HCT116 (cell line): Measurements from ENCODE around the gene CAPS. TPM values are rescaled to one million over a fixed set of nuclear protein-coding genes. Genes with fewer than 3 reads are reported as not detected.

Experiments used
- ATAC-seq: fragments of 200-7000 bp; cut with Tn5 transposase; 2 replicates; pipeline ENCODE4 v1.9.1; 2020; ENCODE audit warnings: mild to moderate bottlenecking, moderate library complexity
- BruUV-seq: library from RNA; stranded (reverse); fragments of 400-500 nt; replicated peaks from 2 replicates; lab custom pipeline; 2021; lab: Mats Ljungman, UMichigan
- CTCF ChIA-PET: fragments of 300-600 bp; sonication (Branson Sonifier 250); formaldehyde crosslinking; loops from one replicate; lab custom pipeline; 2021; ENCODE audit warnings: antibody characterized with exemption; lab: Charles Lee
- POLR2A ChIA-PET: fragments of 300-600, 350-600 bp; sonication (Branson Sonifier 250); formaldehyde crosslinking; loops from one replicate; lab custom pipeline; 2021; ENCODE audit warnings: antibody characterized with exemption; lab: Charles Lee
- RAD21 ChIA-PET, 2 experiments: fragments of 300-600 bp; sonication (Branson Sonifier 250); formaldehyde crosslinking; loops; one replicate each; lab custom pipeline; 2023; ENCODE audit warnings: low total read pairs in 2 of 2; ENCODE audit not compliant: uncharacterized antibody in 2 of 2, unreplicated experiment in 2 of 2, low non-redundant PET in 1 of 2; lab: Charles Lee
- DNase-seq: peaks from one replicate; pipeline ENCODE4 v3.0.0-alpha.2; 2010; ENCODE audit warnings: low read depth, low spot score
- H2AFZ ChIP-seq: fragments of 200-600 bp; shearing (Covaris generic), sonication (generic); 2 replicates; pipeline ENCODE4 v1.6.1; 2017; ENCODE audit warnings: low read depth, mixed run types, mixed read lengths, antibody characterized with exemption, low read length; ENCODE audit not compliant: poor library complexity, severe bottlenecking
- H3K27ac ChIP-seq: 2 replicates; pipeline ENCODE4 v1.5.1; 2012; ENCODE audit warnings: low read depth, low read length
- H3K27me3 ChIP-seq: fragments of 200-600 bp; sonication (generic); 2 replicates; pipeline ENCODE4 v1.6.1; 2016; ENCODE audit warnings: mixed run types, low read length, mixed read lengths; ENCODE audit not compliant: insufficient read depth
- H3K36me3 ChIP-seq, 2 experiments: fragments of 200-500 bp in 1 of 2; fragments of 200-600 bp in 1 of 2; sonication (Bioruptor generic) in 1 of 2; sonication (generic) in 1 of 2; 2 replicates each; pipeline versions ENCODE4 v1.5.1 to v1.6.1; 2014 to 2016; ENCODE audit warnings: low read length in 2 of 2, inconsistent platforms in 1 of 2, mixed read lengths in 1 of 2, mixed run types in 1 of 2; ENCODE audit not compliant: insufficient read depth in 2 of 2, control insufficient read depth in 1 of 2
- H3K4me1 ChIP-seq, 2 experiments: fragments of 200-600 bp in 1 of 2; sonication (generic) in 1 of 2; 2 replicates each; pipeline versions ENCODE4 v1.5.1 to v1.6.1; 2012 to 2017; ENCODE audit warnings: low read length in 2 of 2, inconsistent platforms in 1 of 2, mild to moderate bottlenecking in 1 of 2, mixed read lengths in 1 of 2, mixed run types in 1 of 2, moderate library complexity in 1 of 2; ENCODE audit not compliant: insufficient read depth in 2 of 2, control insufficient read depth in 1 of 2
- H3K4me2 ChIP-seq: fragments of 200-600 bp; sonication (generic); 2 replicates; pipeline ENCODE4 v1.6.1; 2017; ENCODE audit warnings: mixed run types, low read length, mixed read lengths
- H3K4me3 ChIP-seq, 2 experiments: fragments of 200-600 bp in 1 of 2; sonication (generic) in 1 of 2; replicated peaks in 1 of 2; 2 replicates each; pipeline ENCODE4 v1.5.1; 2011 to 2016; ENCODE audit warnings: low read length in 2 of 2, control low read depth in 1 of 2, low read depth in 1 of 2, mild to moderate bottlenecking in 1 of 2, mixed read lengths in 1 of 2, mixed run types in 1 of 2
- H3K79me2 ChIP-seq: fragments of 200-600 bp; sonication (generic); 2 replicates; pipeline ENCODE4 v1.6.1; 2017; ENCODE audit warnings: mild to moderate bottlenecking, mixed run types, low read length, moderate library complexity, mixed read lengths; ENCODE audit not compliant: insufficient read depth
- H3K9ac ChIP-seq: fragments of 200-600 bp; sonication (generic); 2 replicates; pipeline ENCODE4 v1.6.1; 2016; ENCODE audit warnings: low read length, mixed read lengths
- H3K9me2 ChIP-seq: fragments of 200-600 bp; sonication (generic), shearing (Covaris generic); 2 replicates; pipeline ENCODE4 v1.6.1; 2017; ENCODE audit warnings: mixed run types, mild to moderate bottlenecking, moderate library complexity; ENCODE audit not compliant: insufficient read depth
- H3K9me3 ChIP-seq, 2 experiments: fragments of 200-500 bp in 1 of 2; fragments of 200-600 bp in 1 of 2; sonication (Bioruptor generic) in 1 of 2; sonication (generic) in 1 of 2; 2 replicates each; pipeline ENCODE4 v1.6.1; 2014 to 2017; ENCODE audit warnings: low read length in 2 of 2, mixed read lengths in 2 of 2, inconsistent platforms in 1 of 2, low read depth in 1 of 2, mild to moderate bottlenecking in 1 of 2, mixed run types in 1 of 2, moderate library complexity in 1 of 2; ENCODE audit not compliant: control insufficient read depth in 1 of 2, insufficient read depth in 1 of 2
- H4K20me1 ChIP-seq: fragments of 200-600 bp; sonication (generic), shearing (Covaris generic); 2 replicates; pipeline ENCODE4 v1.6.1; 2017; ENCODE audit warnings: mixed run types, mild to moderate bottlenecking, moderate library complexity; ENCODE audit not compliant: insufficient read depth
- CTCF ChIP-seq, 3 experiments: fragments of 200-600 bp in 1 of 3; sonication (generic) in 1 of 3; IDR thresholded peaks in 2 of 3; conservative IDR thresholded peaks in 1 of 3; 2 replicates each; pipeline ENCODE4 v1.5.1; 2012 to 2017; ENCODE audit warnings: low read depth in 2 of 3, low read length in 2 of 3, antibody characterized with exemption in 1 of 3, borderline replicate concordance in 1 of 3, control low read depth in 1 of 3, mild to moderate bottlenecking in 1 of 3, mixed read lengths in 1 of 3, mixed run types in 1 of 3, moderate library complexity in 1 of 3; ENCODE audit not compliant: insufficient read depth in 1 of 3
- EGR1 ChIP-seq: IDR thresholded peaks from 2 replicates; pipeline ENCODE4 v1.6.1; 2012; ENCODE audit warnings: low read depth
- EZH2phosphoT487 ChIP-seq: fragments of 200-600 bp; IDR thresholded peaks from 2 replicates; pipeline ENCODE4 v1.6.1; 2018; ENCODE audit warnings: antibody characterized with exemption, borderline replicate concordance
- FOSL1 ChIP-seq: IDR thresholded peaks from 2 replicates; pipeline ENCODE4 v1.6.1; 2012; ENCODE audit warnings: low read depth
- JUND ChIP-seq: IDR thresholded peaks from 2 replicates; pipeline ENCODE4 v1.6.1; 2012
- MAX ChIP-seq: IDR thresholded peaks from 2 replicates; pipeline ENCODE4 v1.6.1; 2012
- RAD21 ChIP-seq: IDR thresholded peaks from 2 replicates; pipeline ENCODE4 v1.6.1; 2012; ENCODE audit warnings: low read depth, mild to moderate bottlenecking
- YY1 ChIP-seq: IDR thresholded peaks from 2 replicates; pipeline ENCODE4 v1.6.1; 2011; ENCODE audit warnings: low read length, low read depth, moderate library complexity, mild to moderate bottlenecking; ENCODE audit not compliant: insufficient replicate concordance; ENCODE audit errors: extremely low read depth
- intact Hi-C: fragments of 100-400 bp; cut with micrococcal nuclease; formaldehyde crosslinking; loops from 2 replicates; pipeline ENCODE4 v1.10.0; 2022
- total RNA-seq: library from RNA; stranded (reverse); gene quantifications from one replicate; pipeline ENCODE4 v1.2.1, GENCODE V29; 2021; ENCODE audit not compliant: unreplicated experiment

The CAPS gene
- total RNA-seq, 1 experiment from 2014 or later = 2.5 TPM

GRCh38 chr19:5864725-5865486 is 49.1 kb upstream of the CAPS start:
- no peak for DNase-seq
- H3K4me1 ChIP-seq = no peaks in the 10 kb centered on the region; a peak in 1 of 4 replicates
- H3K27me3 ChIP-seq = no peaks in the 10 kb centered on the region
- H3K27ac ChIP-seq = no peak overlapping the region
- H3K9ac ChIP-seq = no peak overlapping the region
- peak; percentile 52 for ATAC-seq
- no peaks in the 10 kb centered on the region for H4K20me1 ChIP-seq
- ChIA-PET CTCF (no interaction called here), POLR2A (no interaction called here), RAD21 (no interaction called here)
- H3K9me2 ChIP-seq = no peaks in the 10 kb centered on the region
- no peak for TF ChIP-seq RAD21
- TF ChIP-seq MAX = no peak
- TF ChIP-seq FOSL1 = no peak
- peak in 2 of 3 experiments; percentile 30 to 47; a peak in 3 of 6 replicates for TF ChIP-seq CTCF (IDR thresholded peaks at IDR 0.05 in 2 of 3, conservative IDR thresholded peaks at IDR 0.05 in 1 of 3; ENCODE audit: borderline replicate concordance in 1 of 3, insufficient read depth in 1 of 3, low read depth in 2 of 3, low read length in 2 of 3)
- TF ChIP-seq JUND = no peak
- no peak for TF ChIP-seq EZH2phosphoT487
- no peak for TF ChIP-seq EGR1
- TF ChIP-seq YY1 = no peak
- intact Hi-C loops = no loop called here
- no peak overlapping the region for H3K4me2 ChIP-seq
- BruUV-seq = no TSS peak
- H3K79me2 ChIP-seq = no peaks in the 10 kb centered on the region
- H3K9me3 ChIP-seq = no peaks in the 10 kb centered on the region
- no peaks in the 10 kb centered on the region for H3K36me3 ChIP-seq
- H2AFZ ChIP-seq = no peak overlapping the region
- no peak overlapping the region for H3K4me3 ChIP-seq
